ENCODE measurements around the gene LTBP1.

- TF ChIP-seq POLR2AphosphoS5 (IDR thresholded peaks at IDR 0.05) (no peak), CTCF (IDR thresholded peaks at IDR 0.05) (no peak), EP300 (IDR thresholded peaks at IDR 0.05; ENCODE audit: low read depth) (no peak)
Measured at GRCh38 chr2:33314541-33314940, 367.8 kb downstream of the LTBP1 start.

All from transverse colon (tissue), 4 donors.